ENCODE data around the gene MEGF11.
"Not testable (repeated sequence)": the region's sequence is repeated elsewhere in the genome, so short reads cannot be mapped to it uniquely, and the experiment has no call there.

Gene MEGF11

GRCh38 chr15:66029650-66030049, 223.9 kb downstream of the MEGF11 start:
- DNase-seq (ENCODE audit: low spot score): no peak

GRCh38 chr15:66027268-66027805, 226.2 kb downstream of the MEGF11 start:
- no peak for DNase-seq (ENCODE audit: low spot score)

- no peak for DNase-seq (ENCODE audit: low spot score)
Measured at GRCh38 chr15:66025972-66026371, 227.6 kb downstream of the MEGF11 start.

- DNase-seq (ENCODE audit: low spot score): no peak
Measured at GRCh38 chr15:66025015-66025452, 228.5 kb downstream of the MEGF11 start.

- DNase-seq (ENCODE audit: low spot score): no peak
Measured at GRCh38 chr15:66024116-66024515, 229.4 kb downstream of the MEGF11 start.

GRCh38 chr15:66023311-66023972, 230.1 kb downstream of the MEGF11 start:
- DNase-seq (ENCODE audit: low spot score): no peak

- DNase-seq (ENCODE audit: low spot score): no peak
Measured at GRCh38 chr15:66022163-66022525, 231.4 kb downstream of the MEGF11 start.

- no peak for DNase-seq (ENCODE audit: low spot score)
Measured at GRCh38 chr15:66021496-66022162, 231.9 kb downstream of the MEGF11 start.

GRCh38 chr15:66019826-66020398, 233.6 kb downstream of the MEGF11 start:
- DNase-seq (ENCODE audit: low spot score): no peak

- DNase-seq (ENCODE audit: low spot score): no peak
Measured at GRCh38 chr15:66019368-66019767, 234.2 kb downstream of the MEGF11 start.

GRCh38 chr15:66018488-66018797, 235.1 kb downstream of the MEGF11 start:
- no peak for DNase-seq (ENCODE audit: low spot score)

- DNase-seq (ENCODE audit: low spot score): no peak
Measured at GRCh38 chr15:66017792-66018487, 235.6 kb downstream of the MEGF11 start.

GRCh38 chr15:66017000-66017399, 236.6 kb downstream of the MEGF11 start:
- DNase-seq (ENCODE audit: low spot score): no peak

GRCh38 chr15:66016199-66016598, 237.4 kb downstream of the MEGF11 start:
- no peak for DNase-seq (ENCODE audit: low spot score)

- DNase-seq (ENCODE audit: low spot score): no peak
Measured at GRCh38 chr15:66014635-66015182, 238.8 kb downstream of the MEGF11 start.

- no peak for DNase-seq (ENCODE audit: low spot score)
Measured at GRCh38 chr15:66014022-66014421, 239.5 kb downstream of the MEGF11 start.

GRCh38 chr15:66008940-66009562, 244.5 kb downstream of the MEGF11 start:
- no peak for DNase-seq (ENCODE audit: low spot score)

GRCh38 chr15:66007663-66008262, 245.8 kb downstream of the MEGF11 start:
- no peak for DNase-seq (ENCODE audit: low spot score)

- no peak for DNase-seq (ENCODE audit: low spot score)
Measured at GRCh38 chr15:66006986-66007385, 246.6 kb downstream of the MEGF11 start.

GRCh38 chr15:66004618-66005262, 248.8 kb downstream of the MEGF11 start:
- peak; percentile 71 for DNase-seq (ENCODE audit: low spot score)

GRCh38 chr15:66003129-66003528, 250.4 kb downstream of the MEGF11 start:
- not testable (repeated sequence) for DNase-seq (ENCODE audit: low spot score)
